ENCODE data around the gene FGFBP1. TPM values are rescaled to one million over a fixed set of nuclear protein-coding genes. Genes with fewer than 3 reads are reported as not detected.

Gene FGFBP1
- total RNA-seq, 2 experiments from 2014 or later, result not detected

DNA sequence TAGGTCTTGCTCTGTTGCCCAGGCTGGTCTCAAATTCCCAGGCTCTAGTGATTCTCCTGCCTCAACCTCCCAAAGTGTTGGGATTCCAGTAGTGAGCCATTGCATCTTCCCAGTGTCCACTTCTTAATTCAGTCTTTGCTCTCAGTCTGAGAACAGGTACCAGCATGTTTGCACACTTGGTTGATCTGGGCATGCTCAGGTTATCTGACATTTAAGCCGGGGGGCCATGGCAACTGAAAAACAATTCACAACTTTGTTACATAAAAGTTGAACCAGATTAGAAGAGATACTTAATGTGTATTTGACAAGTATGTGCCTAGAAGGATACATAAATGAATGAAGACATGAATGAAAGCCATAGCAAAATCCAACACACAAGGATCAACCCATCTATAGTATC lies 39.0 kb downstream of the FGFBP1 start:
- ChIA-PET POLR2A (interaction anchor here (0.7 kb wide), 1 partner anchor 1390 kb away, joined by 3 read pairs; no protein-coding TSS in a partner anchor), CTCF (no interaction called here)
- no peak overlapping the region for H3K4me3 Mint-ChIP-seq
- H3K9me3 Mint-ChIP-seq, result no peaks in the 10 kb centered on the region
- ATAC-seq (ENCODE audit: poor library complexity), result no peak
- peaks cover 8 to 12% of the 10 kb centered on the region in 2 experiments for H3K27me3 ChIP-seq (ENCODE audit: control insufficient read depth in 1 of 2, insufficient read depth in 2 of 2, low read length in 2 of 2)
- no peaks in the 10 kb centered on the region for H3K4me1 ChIP-seq (ENCODE audit: insufficient read depth, low read length)
- H3K9me3 ChIP-seq (ENCODE audit: control insufficient read depth in 1 of 2, insufficient read depth in 1 of 2, low read length in 2 of 2), result no peaks in the 10 kb centered on the region
- no peak overlapping the region for H3K4me3 ChIP-seq (ENCODE audit: low read length)
- intact Hi-C loops (cut with DNase I, micrococcal nuclease), result no loop called here
- H3K36me3 Mint-ChIP-seq (ENCODE audit: low read depth), result no peaks in the 10 kb centered on the region
- H3K36me3 ChIP-seq (ENCODE audit: insufficient read depth, low read length), result no peaks in the 10 kb centered on the region
- TF ChIP-seq, protein P1, sequence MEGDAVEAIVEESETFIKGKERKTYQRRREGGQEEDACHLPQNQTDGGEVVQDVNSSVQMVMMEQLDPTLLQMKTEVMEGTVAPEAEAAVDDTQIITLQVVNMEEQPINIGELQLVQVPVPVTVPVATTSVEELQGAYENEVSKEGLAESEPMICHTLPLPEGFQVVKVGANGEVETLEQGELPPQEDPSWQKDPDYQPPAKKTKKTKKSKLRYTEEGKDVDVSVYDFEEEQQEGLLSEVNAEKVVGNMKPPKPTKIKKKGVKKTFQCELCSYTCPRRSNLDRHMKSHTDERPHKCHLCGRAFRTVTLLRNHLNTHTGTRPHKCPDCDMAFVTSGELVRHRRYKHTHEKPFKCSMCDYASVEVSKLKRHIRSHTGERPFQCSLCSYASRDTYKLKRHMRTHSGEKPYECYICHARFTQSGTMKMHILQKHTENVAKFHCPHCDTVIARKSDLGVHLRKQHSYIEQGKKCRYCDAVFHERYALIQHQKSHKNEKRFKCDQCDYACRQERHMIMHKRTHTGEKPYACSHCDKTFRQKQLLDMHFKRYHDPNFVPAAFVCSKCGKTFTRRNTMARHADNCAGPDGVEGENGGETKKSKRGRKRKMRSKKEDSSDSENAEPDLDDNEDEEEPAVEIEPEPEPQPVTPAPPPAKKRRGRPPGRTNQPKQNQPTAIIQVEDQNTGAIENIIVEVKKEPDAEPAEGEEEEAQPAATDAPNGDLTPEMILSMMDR (IDR thresholded peaks at IDR 0.05), result no peak
- H3K27ac Mint-ChIP-seq, result no peak overlapping the region
- no peaks in the 10 kb centered on the region for H3K4me1 Mint-ChIP-seq (ENCODE audit: low read depth)
- DNase-seq, result no peak
- no peak overlapping the region for H3K27ac ChIP-seq (ENCODE audit: low read depth in 1 of 2, low read length in 2 of 2)
- peaks cover 33% of the 10 kb centered on the region for H3K27me3 Mint-ChIP-seq

DNA sequence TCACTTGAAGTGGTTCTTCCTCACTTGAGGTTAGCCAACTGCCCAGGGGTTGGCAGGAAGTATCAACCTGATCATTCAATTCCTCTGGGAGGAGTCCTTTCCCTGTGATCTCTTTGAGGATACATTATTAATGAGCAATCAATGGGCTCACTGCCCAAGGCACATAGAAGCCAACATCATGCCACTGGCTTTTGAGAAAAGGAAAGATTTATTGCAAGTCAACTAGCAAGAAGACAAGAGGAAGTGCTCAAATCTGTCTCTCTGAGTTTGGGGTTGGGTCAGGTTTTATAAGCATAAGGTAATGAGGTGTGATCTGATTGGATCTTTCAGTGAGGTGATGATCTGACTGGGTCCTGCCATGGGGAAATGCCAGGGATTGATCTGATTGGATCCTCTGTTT lies 39.6 kb downstream of the FGFBP1 start:
- no peak overlapping the region for H3K27ac Mint-ChIP-seq
- CTCF ChIA-PET, result no interaction called here

DNA sequence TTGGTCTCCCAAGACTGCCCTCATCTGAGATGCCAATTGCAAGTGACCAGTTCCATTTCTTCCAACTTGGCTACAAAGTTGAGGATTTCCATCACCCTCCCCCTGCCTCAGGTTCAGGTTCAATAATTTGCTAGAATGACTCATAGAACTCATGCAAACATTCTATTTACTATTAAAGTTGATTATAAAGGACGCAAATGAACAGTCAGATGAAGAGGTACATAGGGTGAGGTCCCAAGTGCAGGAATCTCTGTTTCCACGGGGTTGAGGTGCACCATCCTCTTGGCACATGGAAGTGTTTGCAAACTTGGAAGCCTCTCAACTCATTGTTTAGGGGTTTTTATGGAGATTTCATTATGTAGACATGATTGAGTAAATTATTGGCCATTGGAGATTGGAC lies 41.0 kb downstream of the FGFBP1 start:
- TF ChIP-seq, protein P1 (IDR thresholded peaks at IDR 0.05), result no peak
- no peaks in the 10 kb centered on the region for H3K9me3 Mint-ChIP-seq
- H3K27ac Mint-ChIP-seq, result no peak overlapping the region
- H3K27me3 ChIP-seq (ENCODE audit: control insufficient read depth in 1 of 2, insufficient read depth in 2 of 2, low read length in 2 of 2), result peaks cover 8 to 12% of the 10 kb centered on the region in 2 experiments
- H3K27ac ChIP-seq (ENCODE audit: low read depth in 1 of 2, low read length in 2 of 2), result no peak overlapping the region
- DNase-seq, result no peak
- ATAC-seq (ENCODE audit: poor library complexity), result no peak
- no peak overlapping the region for H3K4me3 Mint-ChIP-seq
- no peaks in the 10 kb centered on the region for H3K4me1 ChIP-seq (ENCODE audit: insufficient read depth, low read length)
- intact Hi-C loops (cut with DNase I, micrococcal nuclease), result no loop called here
- H3K36me3 Mint-ChIP-seq (ENCODE audit: low read depth), result no peaks in the 10 kb centered on the region
- no peaks in the 10 kb centered on the region for H3K4me1 Mint-ChIP-seq (ENCODE audit: low read depth)
- no peaks in the 10 kb centered on the region for H3K36me3 ChIP-seq (ENCODE audit: insufficient read depth, low read length)
- ChIA-PET POLR2A (no interaction called here), CTCF (no interaction called here)
- H3K4me3 ChIP-seq (ENCODE audit: low read length), result no peak overlapping the region
- peaks cover 31% of the 10 kb centered on the region for H3K27me3 Mint-ChIP-seq
- H3K9me3 ChIP-seq (ENCODE audit: control insufficient read depth in 1 of 2, insufficient read depth in 1 of 2, low read length in 2 of 2), result no peaks in the 10 kb centered on the region

More for the DNA sequence above, 39.6 kb downstream of the FGFBP1 start:
- Histone ChIP-seq H3K4me1 (ENCODE audit: insufficient read depth, low read length) (no peaks in the 10 kb centered on the region), H3K27ac (ENCODE audit: low read depth in 1 of 2, low read length in 2 of 2) (no peak overlapping the region), H3K4me3 (ENCODE audit: low read length) (no peak overlapping the region), H3K36me3 (ENCODE audit: insufficient read depth, low read length) (no peaks in the 10 kb centered on the region), H3K27me3 (ENCODE audit: control insufficient read depth in 1 of 2, insufficient read depth in 2 of 2, low read length in 2 of 2) (peaks cover 8 to 12% of the 10 kb centered on the region in 2 experiments), H3K9me3 (ENCODE audit: control insufficient read depth in 1 of 2, insufficient read depth in 1 of 2, low read length in 2 of 2) (no peaks in the 10 kb centered on the region)
- ATAC-seq (ENCODE audit: poor library complexity), result no peak
- POLR2A ChIA-PET, result no interaction called here
- Mint-ChIP-seq H3K36me3 (ENCODE audit: low read depth) (no peaks in the 10 kb centered on the region), H3K9me3 (no peaks in the 10 kb centered on the region), H3K4me3 (no peak overlapping the region), H3K4me1 (ENCODE audit: low read depth) (no peaks in the 10 kb centered on the region), H3K27me3 (peaks cover 30% of the 10 kb centered on the region)
- TF ChIP-seq, protein P1 (IDR thresholded peaks at IDR 0.05), result no peak
- intact Hi-C loops (cut with DNase I, micrococcal nuclease), result no loop called here
- DNase-seq, result no peak
